BLaER1 (cell line): ENCODE measurements around the gene EOMES.

Source experiments
- H3K27ac ChIP-seq: shearing (Covaris generic); formaldehyde crosslinking; 2 replicates; pipeline ENCODE4 v1.8.1; 2022
- H3K27me3 ChIP-seq: shearing (Covaris generic); formaldehyde crosslinking; 2 replicates; pipeline ENCODE4 v1.8.1; 2022
- H3K36me3 ChIP-seq: shearing (Covaris generic); formaldehyde crosslinking; 2 replicates; pipeline ENCODE4 v1.8.1; 2022
- H3K4me1 ChIP-seq: shearing (Covaris generic); formaldehyde crosslinking; 2 replicates; pipeline ENCODE4 v1.8.1; 2022
- H3K4me2 ChIP-seq: shearing (Covaris generic); formaldehyde crosslinking; 2 replicates; pipeline ENCODE4 v1.8.1; 2022
- H3K4me3 ChIP-seq: shearing (Covaris generic); formaldehyde crosslinking; 2 replicates; pipeline ENCODE4 v1.8.1; 2022
- H3K9ac ChIP-seq: shearing (Covaris generic); formaldehyde crosslinking; 2 replicates; pipeline ENCODE4 v1.8.1; 2022
- H3K9me3 ChIP-seq: shearing (Covaris generic); formaldehyde crosslinking; 2 replicates; pipeline ENCODE4 v1.8.1; 2022
- H4K20me1 ChIP-seq: shearing (Covaris generic); formaldehyde crosslinking; 2 replicates; pipeline ENCODE4 v1.8.1; 2022
- Cebpa-rat ChIP-seq: shearing (Covaris generic); IDR thresholded peaks from 2 replicates; pipeline ENCODE4 v1.8.1; 2022

Gene EOMES

GRCh38 chr3:27670619-27671018 is 51.5 kb downstream of the EOMES start:
- TF ChIP-seq Cebpa-rat, result no peak
- Histone ChIP-seq H3K4me2 (no peak overlapping the region), H3K36me3 (no peaks in the 10 kb centered on the region), H3K9ac (no peak overlapping the region), H3K4me1 (peaks cover 14% of the 10 kb centered on the region), H3K9me3 (peaks cover 5% of the 10 kb centered on the region; the same call in 1 of the 2 replicates), H3K27me3 (no peaks in the 10 kb centered on the region), H3K27ac (no peak overlapping the region), H4K20me1 (no peaks in the 10 kb centered on the region), H3K4me3 (no peak overlapping the region)

- no peaks in the 10 kb centered on the region for H3K36me3 ChIP-seq
Measured at GRCh38 chr3:27669591-27669990, 52.5 kb downstream of the EOMES start.

DNA sequence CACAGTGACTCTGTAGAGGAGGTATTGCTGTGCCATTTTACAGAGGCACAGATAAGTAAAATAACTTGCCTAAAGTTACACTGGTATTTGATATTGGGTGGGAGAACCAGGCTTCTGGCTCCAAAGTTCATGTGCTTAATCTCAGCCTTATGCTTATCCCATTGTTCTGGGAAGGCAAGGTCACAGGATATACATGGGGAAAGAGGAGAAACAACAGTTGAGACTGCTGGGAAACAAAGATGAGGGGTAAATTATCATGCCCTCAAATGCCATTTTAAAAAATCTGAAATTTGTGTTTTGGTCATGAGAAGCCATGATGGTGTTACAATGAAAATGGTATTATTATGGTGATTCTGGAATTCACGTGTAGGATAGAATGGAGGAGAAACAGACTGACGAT is 54.4 kb downstream of the EOMES start:
- no peak for TF ChIP-seq Cebpa-rat
- Histone ChIP-seq H3K4me2 (no peak overlapping the region), H3K27ac (no peak overlapping the region), H3K9me3 (peaks cover 5% of the 10 kb centered on the region; the same call in 1 of the 2 replicates), H3K9ac (no peak overlapping the region), H3K36me3 (no peaks in the 10 kb centered on the region), H3K27me3 (no peaks in the 10 kb centered on the region), H3K4me1 (peaks cover 14% of the 10 kb centered on the region), H4K20me1 (no peaks in the 10 kb centered on the region), H3K4me3 (no peak overlapping the region)

More at GRCh38 chr3:27669591-27669990, 52.5 kb downstream of the EOMES start:
- H3K4me3 ChIP-seq, result no peak overlapping the region
- no peaks in the 10 kb centered on the region for H3K27me3 ChIP-seq
- H3K4me2 ChIP-seq, result no peak overlapping the region
- peaks cover 14% of the 10 kb centered on the region for H3K4me1 ChIP-seq
- no peak overlapping the region for H3K9ac ChIP-seq
- TF ChIP-seq Cebpa-rat, result no peak
- H4K20me1 ChIP-seq, result no peaks in the 10 kb centered on the region
- peaks cover 5% of the 10 kb centered on the region; the same call in 1 of the 2 replicates for H3K9me3 ChIP-seq
- H3K27ac ChIP-seq, result no peak overlapping the region

DNA sequence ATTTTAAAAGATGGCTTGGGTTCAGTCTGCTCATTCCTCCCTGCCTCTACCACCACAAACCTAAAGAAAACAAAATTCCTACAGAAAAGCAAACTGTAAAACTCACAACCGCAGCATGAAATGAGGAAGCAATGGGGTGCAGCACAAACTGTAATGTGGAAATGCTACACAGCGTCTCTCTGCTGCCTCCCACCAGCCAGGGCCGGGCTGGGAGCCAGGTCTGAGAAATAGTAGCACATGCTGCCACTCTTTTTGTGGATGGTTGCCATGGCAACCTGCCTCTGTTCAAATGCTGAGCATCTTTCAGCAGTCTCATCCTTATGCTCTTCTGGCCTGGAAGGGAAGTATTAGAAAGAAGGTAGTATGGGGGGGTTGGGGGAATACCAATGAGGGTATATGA is 55.4 kb downstream of the EOMES start:
- peak overlapping the region; percentile 3 for H3K9ac ChIP-seq
- peaks cover 14% of the 10 kb centered on the region for H3K4me1 ChIP-seq
- H3K36me3 ChIP-seq, result no peaks in the 10 kb centered on the region
- no peaks in the 10 kb centered on the region for H3K9me3 ChIP-seq
- H3K27me3 ChIP-seq, result no peaks in the 10 kb centered on the region
- H4K20me1 ChIP-seq, result no peaks in the 10 kb centered on the region
- no peak overlapping the region for H3K4me3 ChIP-seq
- peak overlapping the region; percentile 63 for H3K27ac ChIP-seq
- no peak for TF ChIP-seq Cebpa-rat
- peak overlapping the region; percentile 67 for H3K4me2 ChIP-seq

GRCh38 chr3:27666272-27666671 is 55.9 kb downstream of the EOMES start:
- Histone ChIP-seq H3K27me3 (no peaks in the 10 kb centered on the region), H3K4me1 (peaks cover 14% of the 10 kb centered on the region), H3K27ac (peak overlapping the region; percentile 63), H3K9me3 (no peaks in the 10 kb centered on the region), H3K9ac (peak overlapping the region; percentile 3), H4K20me1 (no peaks in the 10 kb centered on the region), H3K4me2 (peak overlapping the region; percentile 67), H3K4me3 (no peak overlapping the region), H3K36me3 (no peaks in the 10 kb centered on the region)
- TF ChIP-seq Cebpa-rat, result no peak
